ENCODE measurements around the gene CPSF4. TPM values are rescaled to one million over a fixed set of nuclear protein-coding genes. Genes with fewer than 3 reads are reported as not detected.

CPSF4 gene
- total RNA-seq (2014; rRNA removed; shearing (Covaris generic)): 32.7 and 39.6 TPM in 2 replicates

GRCh38 chr7:99438573-99439480, at the start of gene CPSF4, which contains the start of gene PTCD1:
CPSF4 (plus strand) TSS chr7:99438943; CDS start chr7:99439083, 140 bp downstream.
PTCD1 (minus strand) TSS chr7:99438798; CDS start chr7:99435242, 3,556 bp downstream.
- peak within 1 kb of the TSS; percentile 26; the same call in 1 of the 2 replicates for H3K27ac ChIP-seq
- H3K9me3 ChIP-seq (replicated peaks): no peaks in the 10 kb centered on the region
- H3K36me3 ChIP-seq: peaks cover 43% of the 10 kb centered on the region
- no peaks in the 10 kb centered on the region for H3K27me3 ChIP-seq (replicated peaks)
- peak; percentile 86 to 97 for DNase-seq (ENCODE audit: low read depth in 1 of 2, low spot score in 2 of 2)
- peaks cover 13% of the 10 kb centered on the region for H3K4me1 ChIP-seq (replicated peaks)
- H3K4me3 ChIP-seq: peak within 1 kb of the TSS; percentile 77

- Histone ChIP-seq H3K27ac (no peak overlapping the region), H3K36me3 (peaks cover 88% of the 10 kb centered on the region), H3K4me1 (replicated peaks) (no peaks in the 10 kb centered on the region), H3K9me3 (replicated peaks) (no peaks in the 10 kb centered on the region), H3K4me3 (no peak overlapping the region), H3K27me3 (replicated peaks) (no peaks in the 10 kb centered on the region)
- DNase-seq (ENCODE audit: low read depth in 1 of 2, low spot score in 2 of 2): no peak
These were observed 49.0 kb upstream of the CPSF4 start for GRCh38 chr7:99389772-99390171.

GRCh38 chr7:99390941-99391602, 47.7 kb upstream of the CPSF4 start:
- Histone ChIP-seq H3K36me3 (peaks cover 92% of the 10 kb centered on the region), H3K4me3 (no peak overlapping the region), H3K4me1 (replicated peaks) (no peaks in the 10 kb centered on the region), H3K27ac (no peak overlapping the region), H3K27me3 (replicated peaks) (no peaks in the 10 kb centered on the region), H3K9me3 (replicated peaks) (no peaks in the 10 kb centered on the region)
- DNase-seq (ENCODE audit: low read depth in 1 of 2, low spot score in 2 of 2): no peak

- no peak for DNase-seq (ENCODE audit: low read depth in 1 of 2, low spot score in 2 of 2)
- no peak overlapping the region for H3K27ac ChIP-seq
- no peaks in the 10 kb centered on the region for H3K9me3 ChIP-seq (replicated peaks)
- H3K4me3 ChIP-seq: no peak overlapping the region
- no peaks in the 10 kb centered on the region for H3K27me3 ChIP-seq (replicated peaks)
- H3K36me3 ChIP-seq: peaks cover 90% of the 10 kb centered on the region
- H3K4me1 ChIP-seq (replicated peaks): no peaks in the 10 kb centered on the region
These were observed 46.7 kb upstream of the CPSF4 start for GRCh38 chr7:99392046-99392445.

- no peak overlapping the region for H3K4me3 ChIP-seq
- H3K36me3 ChIP-seq: peaks cover 93% of the 10 kb centered on the region
- H3K9me3 ChIP-seq (replicated peaks): no peaks in the 10 kb centered on the region
- H3K4me1 ChIP-seq (replicated peaks): no peaks in the 10 kb centered on the region
- no peak for DNase-seq (ENCODE audit: low read depth in 1 of 2, low spot score in 2 of 2)
- H3K27me3 ChIP-seq (replicated peaks): no peaks in the 10 kb centered on the region
- no peak overlapping the region for H3K27ac ChIP-seq
These were observed 45.9 kb upstream of the CPSF4 start for GRCh38 chr7:99392659-99393354.

- Histone ChIP-seq H3K4me1 (replicated peaks) (no peaks in the 10 kb centered on the region), H3K4me3 (no peak overlapping the region), H3K27me3 (replicated peaks) (no peaks in the 10 kb centered on the region), H3K27ac (no peak overlapping the region), H3K36me3 (peaks cover 93% of the 10 kb centered on the region), H3K9me3 (replicated peaks) (no peaks in the 10 kb centered on the region)
- no peak for DNase-seq (ENCODE audit: low read depth in 1 of 2, low spot score in 2 of 2)
These were observed 45.2 kb upstream of the CPSF4 start for GRCh38 chr7:99393355-99394187.

- Histone ChIP-seq H3K27ac (no peak overlapping the region), H3K36me3 (peaks cover 96% of the 10 kb centered on the region)
These were observed 44.6 kb upstream of the CPSF4 start for GRCh38 chr7:99394188-99394502.

GRCh38 chr7:99395616-99396327, 43.0 kb upstream of the CPSF4 start:
- Histone ChIP-seq H3K27me3 (replicated peaks) (no peaks in the 10 kb centered on the region), H3K36me3 (peaks cover 96% of the 10 kb centered on the region), H3K27ac (no peak overlapping the region), H3K4me3 (no peak overlapping the region), H3K4me1 (replicated peaks) (no peaks in the 10 kb centered on the region), H3K9me3 (replicated peaks) (no peaks in the 10 kb centered on the region)
- no peak for DNase-seq (ENCODE audit: low read depth in 1 of 2, low spot score in 2 of 2)

More at GRCh38 chr7:99394188-99394502, 44.6 kb upstream of the CPSF4 start:
- no peak for DNase-seq (ENCODE audit: low read depth in 1 of 2, low spot score in 2 of 2)
- Histone ChIP-seq H3K4me1 (replicated peaks) (no peaks in the 10 kb centered on the region), H3K27me3 (replicated peaks) (no peaks in the 10 kb centered on the region), H3K9me3 (replicated peaks) (no peaks in the 10 kb centered on the region), H3K4me3 (no peak overlapping the region)

- no peak for DNase-seq (ENCODE audit: low read depth in 1 of 2, low spot score in 2 of 2)
- no peak overlapping the region for H3K4me3 ChIP-seq
- no peaks in the 10 kb centered on the region for H3K9me3 ChIP-seq (replicated peaks)
- H3K36me3 ChIP-seq: peaks cover 96% of the 10 kb centered on the region
- no peaks in the 10 kb centered on the region for H3K27me3 ChIP-seq (replicated peaks)
- no peaks in the 10 kb centered on the region for H3K4me1 ChIP-seq (replicated peaks)
- H3K27ac ChIP-seq: no peak overlapping the region
These were observed 42.1 kb upstream of the CPSF4 start for GRCh38 chr7:99396418-99397296.

- H3K36me3 ChIP-seq: peaks cover 96% of the 10 kb centered on the region
- H3K9me3 ChIP-seq (replicated peaks): no peaks in the 10 kb centered on the region
- H3K27ac ChIP-seq: no peak overlapping the region
- H3K4me1 ChIP-seq (replicated peaks): no peaks in the 10 kb centered on the region
- DNase-seq (ENCODE audit: low read depth in 1 of 2, low spot score in 2 of 2): no peak
- H3K4me3 ChIP-seq: no peak overlapping the region
- H3K27me3 ChIP-seq (replicated peaks): no peaks in the 10 kb centered on the region
These were observed 41.3 kb upstream of the CPSF4 start for GRCh38 chr7:99397297-99397983.

- no peaks in the 10 kb centered on the region for H3K27me3 ChIP-seq (replicated peaks)
- H3K4me1 ChIP-seq (replicated peaks): no peaks in the 10 kb centered on the region
- H3K36me3 ChIP-seq: peaks cover 93% of the 10 kb centered on the region
- no peaks in the 10 kb centered on the region for H3K9me3 ChIP-seq (replicated peaks)
- DNase-seq (ENCODE audit: low read depth in 1 of 2, low spot score in 2 of 2): no peak
- no peak overlapping the region for H3K4me3 ChIP-seq
- H3K27ac ChIP-seq: no peak overlapping the region
These were observed 39.8 kb upstream of the CPSF4 start for GRCh38 chr7:99398891-99399445.

All from SJSA1 (cell line).